ENCODE results near the gene IFT74. TPM values are rescaled to one million over a fixed set of nuclear protein-coding genes. Genes with fewer than 3 reads are reported as not detected.

Gene IFT74
- total and polyA plus RNA-seq, 2 donors (not counting 1 experiment from before 2014, with no cell fraction given): 12.8 to 18.0 TPM

- H2AFZ ChIP-seq (ENCODE audit: low read length): no peak overlapping the region
- no peak for DNase-seq (ENCODE audit: low read depth in 2 of 2)
- H4K20me1 ChIP-seq (ENCODE audit: control insufficient read depth, extremely low read depth, insufficient read depth, low read length): no peaks in the 10 kb centered on the region
- no peaks in the 10 kb centered on the region for H3K9me3 ChIP-seq (ENCODE audit: control insufficient read depth, insufficient read depth, low read depth, low read length)
- TF ChIP-seq EZH2 (IDR thresholded peaks at IDR 0.05; ENCODE audit: low read length, missing control alignments) (no peak), CTCF (conservative IDR thresholded peaks at IDR 0.05 in 1 of 2, IDR thresholded peaks at IDR 0.05 in 1 of 2; ENCODE audit: low read depth in 1 of 2, low read length in 2 of 2) (no peak)
- no peak overlapping the region for H3K27ac ChIP-seq (ENCODE audit: insufficient read depth, low read length)
- H3K36me3 ChIP-seq (ENCODE audit: control insufficient read depth, insufficient read depth, low read length): no peaks in the 10 kb centered on the region
- H3K4me3 ChIP-seq (replicated peaks in 1 of 4; ENCODE audit: control extremely low read depth in 1 of 4, insufficient read depth in 1 of 4, low read depth in 3 of 4, low read length in 4 of 4): no peak overlapping the region
- H3K4me1 ChIP-seq (ENCODE audit: control insufficient read depth, extremely low read depth, insufficient read depth, low read length): no peaks in the 10 kb centered on the region
- no peaks in the 10 kb centered on the region for H3K79me2 ChIP-seq (ENCODE audit: control insufficient read depth, insufficient read depth, low read length)
- H3K27me3 ChIP-seq (ENCODE audit: control insufficient read depth, insufficient read depth, low read length): no peaks in the 10 kb centered on the region
- no peak overlapping the region for H3K4me2 ChIP-seq (ENCODE audit: extremely low read depth, insufficient read depth, low read length)
- H3K9ac ChIP-seq (ENCODE audit: insufficient read depth, low read length): no peak overlapping the region
These were observed 151.0 kb downstream of the IFT74 start for GRCh38 chr9:27107241-27107640.

- DNase-seq (ENCODE audit: low read depth in 2 of 2): peak; percentile 28 to 63
- Histone ChIP-seq H3K79me2 (ENCODE audit: control insufficient read depth, insufficient read depth, low read length) (no peaks in the 10 kb centered on the region), H3K4me1 (ENCODE audit: control insufficient read depth, extremely low read depth, insufficient read depth, low read length) (no peaks in the 10 kb centered on the region), H3K4me2 (ENCODE audit: extremely low read depth, insufficient read depth, low read length) (peak within 1 kb of the TSS; percentile 21), H3K9me3 (ENCODE audit: control insufficient read depth, insufficient read depth, low read depth, low read length) (no peaks in the 10 kb centered on the region), H4K20me1 (ENCODE audit: control insufficient read depth, extremely low read depth, insufficient read depth, low read length) (no peaks in the 10 kb centered on the region), H3K9ac (ENCODE audit: insufficient read depth, low read length) (no peak within 1 kb of the TSS), H3K27me3 (ENCODE audit: control insufficient read depth, insufficient read depth, low read length) (no peaks in the 10 kb centered on the region), H2AFZ (ENCODE audit: low read length) (peak within 1 kb of the TSS; percentile 37), H3K36me3 (ENCODE audit: control insufficient read depth, insufficient read depth, low read length) (no peaks in the 10 kb centered on the region), H3K4me3 (replicated peaks in 1 of 4; ENCODE audit: control extremely low read depth in 1 of 4, insufficient read depth in 1 of 4, low read depth in 3 of 4, low read length in 4 of 4) (peak within 1 kb of the TSS in 1 of 4 experiments; percentile 18), H3K27ac (ENCODE audit: insufficient read depth, low read length) (no peak within 1 kb of the TSS)
- TF ChIP-seq CTCF (conservative IDR thresholded peaks at IDR 0.05 in 1 of 2, IDR thresholded peaks at IDR 0.05 in 1 of 2; ENCODE audit: low read depth in 1 of 2, low read length in 2 of 2) (no peak), EZH2 (IDR thresholded peaks at IDR 0.05; ENCODE audit: low read length, missing control alignments) (no peak)
These were observed 152.8 kb downstream of the IFT74 start, which contains the start of gene TEK for GRCh38 chr9:27108981-27109541. Gene TEK, plus strand, starts transcription at chr9:27109225. Its CDS starts 366 bp downstream, at chr9:27109591.

GRCh38 chr9:27109621-27110020 is 153.4 kb downstream of the IFT74 start:
- no peak for DNase-seq (ENCODE audit: low read depth in 2 of 2)
- Histone ChIP-seq H3K27me3 (ENCODE audit: control insufficient read depth, insufficient read depth, low read length) (no peaks in the 10 kb centered on the region), H3K79me2 (ENCODE audit: control insufficient read depth, insufficient read depth, low read length) (no peaks in the 10 kb centered on the region), H3K36me3 (ENCODE audit: control insufficient read depth, insufficient read depth, low read length) (no peaks in the 10 kb centered on the region), H3K9me3 (ENCODE audit: control insufficient read depth, insufficient read depth, low read depth, low read length) (no peaks in the 10 kb centered on the region), H3K4me3 (replicated peaks in 1 of 4; ENCODE audit: control extremely low read depth in 1 of 4, insufficient read depth in 1 of 4, low read depth in 3 of 4, low read length in 4 of 4) (no peak overlapping the region), H3K27ac (ENCODE audit: insufficient read depth, low read length) (no peak overlapping the region), H3K4me1 (ENCODE audit: control insufficient read depth, extremely low read depth, insufficient read depth, low read length) (no peaks in the 10 kb centered on the region), H3K4me2 (ENCODE audit: extremely low read depth, insufficient read depth, low read length) (no peak overlapping the region), H3K9ac (ENCODE audit: insufficient read depth, low read length) (no peak overlapping the region), H4K20me1 (ENCODE audit: control insufficient read depth, extremely low read depth, insufficient read depth, low read length) (no peaks in the 10 kb centered on the region), H2AFZ (ENCODE audit: low read length) (peak overlapping the region; percentile 37)
- TF ChIP-seq EZH2 (IDR thresholded peaks at IDR 0.05; ENCODE audit: low read length, missing control alignments) (no peak), CTCF (conservative IDR thresholded peaks at IDR 0.05 in 1 of 2, IDR thresholded peaks at IDR 0.05 in 1 of 2; ENCODE audit: low read depth in 1 of 2, low read length in 2 of 2) (no peak)
